CD8-positive, alpha-beta T cell (primary cell): ENCODE results near the gene DPPA5. TPM values are rescaled to one million over a fixed set of nuclear protein-coding genes. Genes with fewer than 3 reads are reported as not detected.

Experiments
- total RNA-seq, 46 experiments: library from RNA in 2 of 46; stranded (reverse) in 2 of 46; gene quantifications; one replicate each; pipeline ENCODE4 v1.2.3 and lab custom pipeline; 2021 to 2026

Gene DPPA5
- total RNA-seq, 2 experiments from 2014 or later = not detected

Other genes starting within 250 kb of the DPPA5 start
- gene KHDC1L, start 128.8 kb downstream of the DPPA5 start, total RNA-seq = not detected
- gene KHDC1, start 91.1 kb downstream of the DPPA5 start, total RNA-seq = under 1 TPM; 0.60 to 0.86 TPM
- not detected for gene KHDC3L, start 8.4 kb upstream of the DPPA5 start, total RNA-seq
- under 1 TPM in 1 of 2 experiments, not detected in 1; 0.49 TPM for gene OOEP, start 15.6 kb upstream of the DPPA5 start, total RNA-seq
- under 1 TPM; 0.73 to 0.81 TPM for gene DDX43, start 40.6 kb upstream of the DPPA5 start, total RNA-seq
- gene CGAS, start 98.0 kb upstream of the DPPA5 start, total RNA-seq = 10 to 100 TPM in 1 of 2 experiments, 1 to 10 TPM in 1; 8.9 to 10.9 TPM
- 10 to 100 TPM; 35.7 to 37.0 TPM for gene MTO1, start 107.5 kb upstream of the DPPA5 start, total RNA-seq
- gene EEF1A1, start 166.8 kb upstream of the DPPA5 start, total RNA-seq = over 10,000 TPM; 16,418 to 17,118 TPM